HCT116 (cell line): Measurements from ENCODE around the gene CD96. TPM values are rescaled to one million over a fixed set of nuclear protein-coding genes. Genes with fewer than 3 reads are reported as not detected.

Experiments used
- ATAC-seq: fragments of 200-7000 bp; cut with Tn5 transposase; 2 replicates; pipeline ENCODE4 v1.9.1; 2020; ENCODE audit warnings: mild to moderate bottlenecking, moderate library complexity
- BruUV-seq: library from RNA; stranded (reverse); fragments of 400-500 nt; replicated peaks from 2 replicates; lab custom pipeline; 2021; lab: Mats Ljungman, UMichigan
- CTCF ChIA-PET: fragments of 300-600 bp; sonication (Branson Sonifier 250); formaldehyde crosslinking; loops from one replicate; lab custom pipeline; 2021; ENCODE audit warnings: antibody characterized with exemption; lab: Charles Lee
- POLR2A ChIA-PET: fragments of 300-600, 350-600 bp; sonication (Branson Sonifier 250); formaldehyde crosslinking; loops from one replicate; lab custom pipeline; 2021; ENCODE audit warnings: antibody characterized with exemption; lab: Charles Lee
- RAD21 ChIA-PET, 2 experiments: fragments of 300-600 bp; sonication (Branson Sonifier 250); formaldehyde crosslinking; loops; one replicate each; lab custom pipeline; 2023; ENCODE audit warnings: low total read pairs in 2 of 2; ENCODE audit not compliant: uncharacterized antibody in 2 of 2, unreplicated experiment in 2 of 2, low non-redundant PET in 1 of 2; lab: Charles Lee
- DNase-seq: peaks from one replicate; pipeline ENCODE4 v3.0.0-alpha.2; 2010; ENCODE audit warnings: low read depth, low spot score
- H2AFZ ChIP-seq: fragments of 200-600 bp; shearing (Covaris generic), sonication (generic); 2 replicates; pipeline ENCODE4 v1.6.1; 2017; ENCODE audit warnings: low read depth, mixed run types, mixed read lengths, antibody characterized with exemption, low read length; ENCODE audit not compliant: poor library complexity, severe bottlenecking
- H3K27ac ChIP-seq: 2 replicates; pipeline ENCODE4 v1.5.1; 2012; ENCODE audit warnings: low read depth, low read length
- H3K27me3 ChIP-seq: fragments of 200-600 bp; sonication (generic); 2 replicates; pipeline ENCODE4 v1.6.1; 2016; ENCODE audit warnings: mixed run types, low read length, mixed read lengths; ENCODE audit not compliant: insufficient read depth
- H3K36me3 ChIP-seq, 2 experiments: fragments of 200-500 bp in 1 of 2; fragments of 200-600 bp in 1 of 2; sonication (Bioruptor generic) in 1 of 2; sonication (generic) in 1 of 2; 2 replicates each; pipeline versions ENCODE4 v1.5.1 to v1.6.1; 2014 to 2016; ENCODE audit warnings: low read length in 2 of 2, inconsistent platforms in 1 of 2, mixed read lengths in 1 of 2, mixed run types in 1 of 2; ENCODE audit not compliant: insufficient read depth in 2 of 2, control insufficient read depth in 1 of 2
- H3K4me1 ChIP-seq, 2 experiments: fragments of 200-600 bp in 1 of 2; sonication (generic) in 1 of 2; 2 replicates each; pipeline versions ENCODE4 v1.5.1 to v1.6.1; 2012 to 2017; ENCODE audit warnings: low read length in 2 of 2, inconsistent platforms in 1 of 2, mild to moderate bottlenecking in 1 of 2, mixed read lengths in 1 of 2, mixed run types in 1 of 2, moderate library complexity in 1 of 2; ENCODE audit not compliant: insufficient read depth in 2 of 2, control insufficient read depth in 1 of 2
- H3K4me2 ChIP-seq: fragments of 200-600 bp; sonication (generic); 2 replicates; pipeline ENCODE4 v1.6.1; 2017; ENCODE audit warnings: mixed run types, low read length, mixed read lengths
- H3K4me3 ChIP-seq, 2 experiments: fragments of 200-600 bp in 1 of 2; sonication (generic) in 1 of 2; replicated peaks in 1 of 2; 2 replicates each; pipeline ENCODE4 v1.5.1; 2011 to 2016; ENCODE audit warnings: low read length in 2 of 2, control low read depth in 1 of 2, low read depth in 1 of 2, mild to moderate bottlenecking in 1 of 2, mixed read lengths in 1 of 2, mixed run types in 1 of 2
- H3K79me2 ChIP-seq: fragments of 200-600 bp; sonication (generic); 2 replicates; pipeline ENCODE4 v1.6.1; 2017; ENCODE audit warnings: mild to moderate bottlenecking, mixed run types, low read length, moderate library complexity, mixed read lengths; ENCODE audit not compliant: insufficient read depth
- H3K9ac ChIP-seq: fragments of 200-600 bp; sonication (generic); 2 replicates; pipeline ENCODE4 v1.6.1; 2016; ENCODE audit warnings: low read length, mixed read lengths
- H3K9me2 ChIP-seq: fragments of 200-600 bp; sonication (generic), shearing (Covaris generic); 2 replicates; pipeline ENCODE4 v1.6.1; 2017; ENCODE audit warnings: mixed run types, mild to moderate bottlenecking, moderate library complexity; ENCODE audit not compliant: insufficient read depth
- H3K9me3 ChIP-seq, 2 experiments: fragments of 200-500 bp in 1 of 2; fragments of 200-600 bp in 1 of 2; sonication (Bioruptor generic) in 1 of 2; sonication (generic) in 1 of 2; 2 replicates each; pipeline ENCODE4 v1.6.1; 2014 to 2017; ENCODE audit warnings: low read length in 2 of 2, mixed read lengths in 2 of 2, inconsistent platforms in 1 of 2, low read depth in 1 of 2, mild to moderate bottlenecking in 1 of 2, mixed run types in 1 of 2, moderate library complexity in 1 of 2; ENCODE audit not compliant: control insufficient read depth in 1 of 2, insufficient read depth in 1 of 2
- H4K20me1 ChIP-seq: fragments of 200-600 bp; sonication (generic), shearing (Covaris generic); 2 replicates; pipeline ENCODE4 v1.6.1; 2017; ENCODE audit warnings: mixed run types, mild to moderate bottlenecking, moderate library complexity; ENCODE audit not compliant: insufficient read depth
- CBX3 ChIP-seq: IDR thresholded peaks from 2 replicates; pipeline ENCODE4 v1.6.1; 2012; ENCODE audit warnings: low read depth
- CEBPB ChIP-seq: IDR thresholded peaks from 2 replicates; pipeline ENCODE4 v1.6.1; 2012; ENCODE audit warnings: low read depth
- EGR1 ChIP-seq: IDR thresholded peaks from 2 replicates; pipeline ENCODE4 v1.6.1; 2012; ENCODE audit warnings: low read depth
- ELF1 ChIP-seq: IDR thresholded peaks from 2 replicates; pipeline ENCODE4 v1.6.1; 2012; ENCODE audit warnings: low read depth, borderline replicate concordance
- EZH2phosphoT487 ChIP-seq: fragments of 200-600 bp; IDR thresholded peaks from 2 replicates; pipeline ENCODE4 v1.6.1; 2018; ENCODE audit warnings: antibody characterized with exemption, borderline replicate concordance
- FOSL1 ChIP-seq: IDR thresholded peaks from 2 replicates; pipeline ENCODE4 v1.6.1; 2012; ENCODE audit warnings: low read depth
- JUND ChIP-seq: IDR thresholded peaks from 2 replicates; pipeline ENCODE4 v1.6.1; 2012
- RAD21 ChIP-seq: IDR thresholded peaks from 2 replicates; pipeline ENCODE4 v1.6.1; 2012; ENCODE audit warnings: low read depth, mild to moderate bottlenecking
- SIN3A ChIP-seq: IDR thresholded peaks from 2 replicates; pipeline ENCODE4 v1.6.1; 2012; ENCODE audit warnings: low read depth
- SP1 ChIP-seq: IDR thresholded peaks from 2 replicates; pipeline ENCODE4 v1.6.1; 2012; ENCODE audit warnings: low read depth
- SRF ChIP-seq: IDR thresholded peaks from 2 replicates; pipeline ENCODE4 v1.6.1; 2012; ENCODE audit warnings: low read depth
- TCF7L2 ChIP-seq: IDR thresholded peaks from 2 replicates; pipeline ENCODE4 v1.7.0; 2011; ENCODE audit warnings: borderline replicate concordance, inconsistent platforms; ENCODE audit not compliant: insufficient read depth, insufficient read length; ENCODE audit errors: extremely low read depth
- ZFX ChIP-seq: fragments of 450-650 bp; IDR thresholded peaks from 2 replicates; pipeline ENCODE4 v1.6.1; 2017
- intact Hi-C: fragments of 100-400 bp; cut with micrococcal nuclease; formaldehyde crosslinking; loops from 2 replicates; pipeline ENCODE4 v1.10.0; 2022
- total RNA-seq: library from RNA; stranded (reverse); gene quantifications from one replicate; pipeline ENCODE4 v1.2.1, GENCODE V29; 2021; ENCODE audit not compliant: unreplicated experiment
- TF ChIP-seq, protein P1 (sequence below), 3 experiments: fragments of 200-600 bp in 1 of 3; sonication (generic) in 1 of 3; IDR thresholded peaks in 2 of 3; conservative IDR thresholded peaks in 1 of 3; 2 replicates each; pipeline ENCODE4 v1.5.1; 2012 to 2017; ENCODE audit warnings: low read depth in 2 of 3, low read length in 2 of 3, antibody characterized with exemption in 1 of 3, borderline replicate concordance in 1 of 3, control low read depth in 1 of 3, mild to moderate bottlenecking in 1 of 3, mixed read lengths in 1 of 3, mixed run types in 1 of 3, moderate library complexity in 1 of 3; ENCODE audit not compliant: insufficient read depth in 1 of 3
- TF ChIP-seq, protein P2 (sequence below): IDR thresholded peaks from 2 replicates; pipeline ENCODE4 v1.6.1; 2011; ENCODE audit warnings: mild to moderate bottlenecking, low read length, moderate library complexity; ENCODE audit not compliant: insufficient replicate concordance; ENCODE audit errors: extremely low read depth
- TF ChIP-seq, protein P3 (sequence below): IDR thresholded peaks from 2 replicates; pipeline ENCODE4 v1.6.1; 2012

CD96 gene
- total RNA-seq, 1 experiment from 2014 or later = 0.42 TPM

DNA sequence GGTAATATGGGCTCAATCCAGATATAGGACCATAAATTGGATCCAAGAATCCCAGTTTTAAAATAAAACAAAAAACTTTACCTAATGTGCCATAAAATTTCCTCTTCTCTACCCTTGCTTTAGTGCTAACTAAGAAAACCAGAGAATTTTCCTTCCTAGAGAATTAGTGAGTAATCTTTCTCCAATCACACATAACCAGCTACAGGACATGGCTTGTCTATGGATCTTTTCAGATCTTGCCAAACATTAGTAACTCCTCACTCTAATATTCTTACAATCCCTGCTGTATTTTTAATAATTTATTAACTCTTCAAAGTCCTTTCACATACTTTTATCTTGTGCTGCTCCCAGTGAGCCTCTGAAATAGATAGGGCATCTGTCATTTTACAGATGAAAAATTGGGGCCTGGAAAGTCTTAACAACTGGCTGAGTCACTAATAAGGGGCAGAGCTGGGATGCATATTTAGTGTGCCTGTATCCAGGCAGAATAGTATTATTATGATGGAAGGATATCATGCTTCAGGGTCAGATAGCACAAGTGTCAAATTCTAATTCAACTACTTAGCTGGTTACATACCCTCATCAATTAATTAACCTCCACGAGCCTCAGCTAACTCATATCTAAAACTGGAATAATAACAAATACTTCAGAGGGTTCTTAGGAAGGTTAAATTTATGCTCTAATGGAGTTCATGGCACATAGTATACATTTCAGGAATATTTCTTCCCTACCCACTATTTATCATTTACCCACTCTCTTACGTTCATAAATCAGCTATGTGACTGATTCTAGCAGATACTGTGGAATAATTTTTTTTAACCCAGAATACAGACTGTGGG is 47.5 kb downstream of the CD96 start:
- no peaks in the 10 kb centered on the region for H3K27me3 ChIP-seq

DNA sequence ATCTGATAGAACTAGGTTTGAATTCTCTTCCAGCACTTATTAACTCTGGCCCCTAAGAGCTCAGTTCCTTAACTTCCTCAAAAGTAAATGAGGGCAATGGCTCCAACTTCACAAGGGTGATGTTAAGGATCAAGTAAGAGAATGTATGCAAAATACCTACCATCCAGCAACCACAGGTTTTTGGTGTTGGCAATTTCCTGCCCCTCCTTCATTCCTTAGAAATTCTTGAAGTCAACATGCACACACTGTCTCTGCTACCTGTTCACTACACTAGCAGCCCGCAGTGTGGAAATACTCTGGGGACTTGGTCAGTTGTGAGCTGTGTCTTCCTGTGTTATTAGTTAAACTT is 48.1 kb downstream of the CD96 start:
- intact Hi-C loops = loop anchor here (10.0 kb wide), 1 partner anchor 285 kb away; no protein-coding TSS in a partner anchor
- Histone ChIP-seq H3K9ac (peak overlapping the region; percentile 33), H3K36me3 (no peaks in the 10 kb centered on the region), H3K79me2 (peaks cover 26% of the 10 kb centered on the region), H2AFZ (peak overlapping the region; percentile 37), H3K27me3 (no peaks in the 10 kb centered on the region), H3K4me1 (peaks cover 44 to 98% of the 10 kb centered on the region in 2 experiments), H3K4me2 (peak overlapping the region; percentile 42), H3K27ac (peak overlapping the region; percentile 66; the same call in 1 of the 2 replicates), H3K9me3 (no peaks in the 10 kb centered on the region; a peak in 1 of 4 replicates), H3K9me2 (no peaks in the 10 kb centered on the region), H4K20me1 (no peaks in the 10 kb centered on the region), H3K4me3 (no peak overlapping the region)
- BruUV-seq = no TSS peak
- ATAC-seq = peak; percentile 25; the same call in 1 of the 2 replicates
- DNase-seq = no peak
- ChIA-PET CTCF (no interaction called here), POLR2A (no interaction called here), RAD21 (no interaction called here)
- TF ChIP-seq CBX3 = no peak
- TF ChIP-seq, protein P1, sequence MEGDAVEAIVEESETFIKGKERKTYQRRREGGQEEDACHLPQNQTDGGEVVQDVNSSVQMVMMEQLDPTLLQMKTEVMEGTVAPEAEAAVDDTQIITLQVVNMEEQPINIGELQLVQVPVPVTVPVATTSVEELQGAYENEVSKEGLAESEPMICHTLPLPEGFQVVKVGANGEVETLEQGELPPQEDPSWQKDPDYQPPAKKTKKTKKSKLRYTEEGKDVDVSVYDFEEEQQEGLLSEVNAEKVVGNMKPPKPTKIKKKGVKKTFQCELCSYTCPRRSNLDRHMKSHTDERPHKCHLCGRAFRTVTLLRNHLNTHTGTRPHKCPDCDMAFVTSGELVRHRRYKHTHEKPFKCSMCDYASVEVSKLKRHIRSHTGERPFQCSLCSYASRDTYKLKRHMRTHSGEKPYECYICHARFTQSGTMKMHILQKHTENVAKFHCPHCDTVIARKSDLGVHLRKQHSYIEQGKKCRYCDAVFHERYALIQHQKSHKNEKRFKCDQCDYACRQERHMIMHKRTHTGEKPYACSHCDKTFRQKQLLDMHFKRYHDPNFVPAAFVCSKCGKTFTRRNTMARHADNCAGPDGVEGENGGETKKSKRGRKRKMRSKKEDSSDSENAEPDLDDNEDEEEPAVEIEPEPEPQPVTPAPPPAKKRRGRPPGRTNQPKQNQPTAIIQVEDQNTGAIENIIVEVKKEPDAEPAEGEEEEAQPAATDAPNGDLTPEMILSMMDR (IDR thresholded peaks at IDR 0.05 in 2 of 3, conservative IDR thresholded peaks at IDR 0.05 in 1 of 3; ENCODE audit: borderline replicate concordance in 1 of 3, insufficient read depth in 1 of 3, low read depth in 2 of 3, low read length in 2 of 3) = no peak
- no peak for TF ChIP-seq EGR1
- TF ChIP-seq EZH2phosphoT487 = no peak
- no peak for TF ChIP-seq ZFX
- no peak for TF ChIP-seq SRF
- no peak for TF ChIP-seq RAD21
- TF ChIP-seq ELF1 = no peak
- TF ChIP-seq SP1 = no peak
- TF ChIP-seq SIN3A = no peak
- no peak for TF ChIP-seq TCF7L2
- TF ChIP-seq, protein P2, sequence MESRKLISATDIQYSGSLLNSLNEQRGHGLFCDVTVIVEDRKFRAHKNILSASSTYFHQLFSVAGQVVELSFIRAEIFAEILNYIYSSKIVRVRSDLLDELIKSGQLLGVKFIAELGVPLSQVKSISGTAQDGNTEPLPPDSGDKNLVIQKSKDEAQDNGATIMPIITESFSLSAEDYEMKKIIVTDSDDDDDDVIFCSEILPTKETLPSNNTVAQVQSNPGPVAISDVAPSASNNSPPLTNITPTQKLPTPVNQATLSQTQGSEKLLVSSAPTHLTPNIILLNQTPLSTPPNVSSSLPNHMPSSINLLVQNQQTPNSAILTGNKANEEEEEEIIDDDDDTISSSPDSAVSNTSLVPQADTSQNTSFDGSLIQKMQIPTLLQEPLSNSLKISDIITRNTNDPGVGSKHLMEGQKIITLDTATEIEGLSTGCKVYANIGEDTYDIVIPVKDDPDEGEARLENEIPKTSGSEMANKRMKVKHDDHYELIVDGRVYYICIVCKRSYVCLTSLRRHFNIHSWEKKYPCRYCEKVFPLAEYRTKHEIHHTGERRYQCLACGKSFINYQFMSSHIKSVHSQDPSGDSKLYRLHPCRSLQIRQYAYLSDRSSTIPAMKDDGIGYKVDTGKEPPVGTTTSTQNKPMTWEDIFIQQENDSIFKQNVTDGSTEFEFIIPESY = no peak

More for the DNA sequence above, 47.5 kb downstream of the CD96 start:
- TSS peak; percentile 81 for BruUV-seq
- Histone ChIP-seq H2AFZ (peak overlapping the region; percentile 37), H4K20me1 (no peaks in the 10 kb centered on the region), H3K36me3 (no peaks in the 10 kb centered on the region), H3K9me3 (no peaks in the 10 kb centered on the region; a peak in 1 of 4 replicates), H3K4me1 (peaks cover 45 to 98% of the 10 kb centered on the region in 2 experiments), H3K4me2 (peak overlapping the region; percentile 42), H3K9me2 (no peaks in the 10 kb centered on the region), H3K9ac (peak overlapping the region; percentile 33), H3K4me3 (no peak overlapping the region), H3K79me2 (peaks cover 23% of the 10 kb centered on the region), H3K27ac (peak overlapping the region; percentile 66)
- no peak for DNase-seq
- intact Hi-C loops = loop anchor here (10.0 kb wide), 1 partner anchor 285 kb away; no protein-coding TSS in a partner anchor
- ATAC-seq = peak; percentile 21
- no peak for TF ChIP-seq RAD21
- TF ChIP-seq, protein P3, sequence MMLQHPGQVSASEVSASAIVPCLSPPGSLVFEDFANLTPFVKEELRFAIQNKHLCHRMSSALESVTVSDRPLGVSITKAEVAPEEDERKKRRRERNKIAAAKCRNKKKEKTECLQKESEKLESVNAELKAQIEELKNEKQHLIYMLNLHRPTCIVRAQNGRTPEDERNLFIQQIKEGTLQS = no peak
- no peak for TF ChIP-seq CEBPB
- TF ChIP-seq JUND = peak; percentile 34; the same call in 1 of the 2 replicates
- TF ChIP-seq SRF = no peak
- TF ChIP-seq FOSL1 = peak; percentile 46; the same call in 1 of the 2 replicates
- no peak for TF ChIP-seq SIN3A
- ChIA-PET POLR2A (no interaction called here), CTCF (no interaction called here), RAD21 (no interaction called here)
